NB4 (cell line): ENCODE results near the gene RAB11B.

ENCODE experiments used
- POLR2A ChIP-seq: IDR thresholded peaks from 2 replicates; pipeline ENCODE4 v1.6.1; 2011; ENCODE audit warnings: mild to moderate bottlenecking; ENCODE audit not compliant: insufficient read length; ENCODE audit errors: extremely low read depth
- TF ChIP-seq, protein P1 (sequence below): IDR thresholded peaks from one replicate; pipeline ENCODE4 v1.5.1; 2012; ENCODE audit warnings: low read depth, low read length

DNA sequence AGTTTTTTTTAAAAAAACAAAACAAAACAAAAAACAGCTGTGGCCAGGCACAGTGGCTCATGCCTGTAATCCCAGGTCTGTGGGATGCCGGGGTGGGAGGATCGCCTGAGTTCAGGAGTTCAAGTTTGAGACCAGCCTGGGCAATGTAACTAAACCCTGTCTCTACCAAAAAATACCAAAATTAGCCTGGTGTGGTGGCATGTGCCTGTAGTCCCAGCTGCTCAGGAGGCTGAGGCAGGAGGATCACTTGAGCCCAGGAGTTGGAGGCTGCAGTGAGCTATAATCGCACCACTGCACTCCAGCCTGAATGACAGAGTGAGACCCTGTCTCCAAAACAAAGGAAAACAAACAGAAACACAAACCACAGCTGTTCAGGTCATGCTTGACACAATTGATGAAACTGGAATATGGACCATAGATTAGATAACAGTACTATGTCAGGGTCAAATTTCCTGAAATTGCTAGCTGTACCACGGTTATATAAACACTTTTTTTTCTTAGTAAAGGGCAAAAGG is 33.1 kb upstream of the RAB11B start:
- TF ChIP-seq, protein P1, sequence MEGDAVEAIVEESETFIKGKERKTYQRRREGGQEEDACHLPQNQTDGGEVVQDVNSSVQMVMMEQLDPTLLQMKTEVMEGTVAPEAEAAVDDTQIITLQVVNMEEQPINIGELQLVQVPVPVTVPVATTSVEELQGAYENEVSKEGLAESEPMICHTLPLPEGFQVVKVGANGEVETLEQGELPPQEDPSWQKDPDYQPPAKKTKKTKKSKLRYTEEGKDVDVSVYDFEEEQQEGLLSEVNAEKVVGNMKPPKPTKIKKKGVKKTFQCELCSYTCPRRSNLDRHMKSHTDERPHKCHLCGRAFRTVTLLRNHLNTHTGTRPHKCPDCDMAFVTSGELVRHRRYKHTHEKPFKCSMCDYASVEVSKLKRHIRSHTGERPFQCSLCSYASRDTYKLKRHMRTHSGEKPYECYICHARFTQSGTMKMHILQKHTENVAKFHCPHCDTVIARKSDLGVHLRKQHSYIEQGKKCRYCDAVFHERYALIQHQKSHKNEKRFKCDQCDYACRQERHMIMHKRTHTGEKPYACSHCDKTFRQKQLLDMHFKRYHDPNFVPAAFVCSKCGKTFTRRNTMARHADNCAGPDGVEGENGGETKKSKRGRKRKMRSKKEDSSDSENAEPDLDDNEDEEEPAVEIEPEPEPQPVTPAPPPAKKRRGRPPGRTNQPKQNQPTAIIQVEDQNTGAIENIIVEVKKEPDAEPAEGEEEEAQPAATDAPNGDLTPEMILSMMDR: no peak
- no peak for TF ChIP-seq POLR2A
